GM12865 (cell line): ENCODE results near the gene DIPK1A.

Experiments
- DNase-seq: peaks from one replicate; pipeline ENCODE4 v3.0.0; 2010; ENCODE audit warnings: low read depth
- H3K4me3 ChIP-seq: 2 replicates; pipeline ENCODE4 v1.5.1; 2011; ENCODE audit warnings: mild to moderate bottlenecking, low read depth, low read length, control low read depth
- CTCF ChIP-seq: IDR thresholded peaks from 2 replicates; pipeline ENCODE4 v1.5.1; 2011; ENCODE audit warnings: low read length, control low read depth, low read depth, inconsistent platforms; ENCODE audit not compliant: insufficient read depth; ENCODE audit errors: missing control alignments

DIPK1A gene

GRCh38 chr1:92884195-92884594, 77.1 kb downstream of the DIPK1A start:
- no peak overlapping the region for H3K4me3 ChIP-seq
- no peak for DNase-seq
- no peak for TF ChIP-seq CTCF

GRCh38 chr1:92883297-92883696, 78.0 kb downstream of the DIPK1A start:
- DNase-seq, result no peak
- H3K4me3 ChIP-seq, result no peak overlapping the region
- no peak for TF ChIP-seq CTCF

GRCh38 chr1:92882819-92883218, 78.4 kb downstream of the DIPK1A start:
- TF ChIP-seq CTCF, result no peak
- peak; percentile 32 for DNase-seq
- no peak overlapping the region for H3K4me3 ChIP-seq

- no peak for DNase-seq
- no peak for TF ChIP-seq CTCF
- H3K4me3 ChIP-seq, result no peak overlapping the region
Observed at GRCh38 chr1:92881391-92881790, 79.9 kb downstream of the DIPK1A start.

- TF ChIP-seq CTCF, result no peak
- no peak for DNase-seq
- H3K4me3 ChIP-seq, result no peak overlapping the region
Observed at GRCh38 chr1:92879316-92879968, 81.8 kb downstream of the DIPK1A start.

GRCh38 chr1:92877792-92878191, 83.5 kb downstream of the DIPK1A start:
- H3K4me3 ChIP-seq, result no peak overlapping the region
- no peak for TF ChIP-seq CTCF
- DNase-seq, result peak; percentile 69

GRCh38 chr1:92877081-92877711, 84.1 kb downstream of the DIPK1A start:
- DNase-seq, result no peak
- no peak overlapping the region for H3K4me3 ChIP-seq
- no peak for TF ChIP-seq CTCF
